ENCODE measurements around the gene HRK. TPM values are rescaled to one million over a fixed set of nuclear protein-coding genes. Genes with fewer than 3 reads are reported as not detected.

The HRK gene
- total RNA-seq, 1 experiment from 2014 or later = 2.6 TPM

DNA sequence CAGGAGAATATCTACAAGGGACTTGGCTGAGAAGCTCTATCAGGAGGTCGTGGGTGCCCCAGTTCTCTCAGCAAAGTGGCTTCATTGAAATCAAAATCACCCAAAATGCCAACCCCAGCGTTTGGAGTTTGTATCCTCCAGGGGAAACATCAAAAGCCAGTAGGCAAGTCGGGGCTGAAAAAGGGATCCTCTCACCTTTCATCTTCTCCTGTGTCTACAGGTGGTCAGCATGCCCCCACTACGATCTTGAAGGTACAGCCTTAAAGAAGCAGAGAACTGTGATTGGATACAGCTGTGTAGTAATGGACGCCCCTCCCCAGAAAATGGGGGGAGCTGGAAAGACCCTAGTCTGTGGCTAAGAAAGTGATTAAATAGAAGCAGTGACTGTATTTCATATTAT is 22.2 kb downstream of the HRK start:
- Histone ChIP-seq H2AK5ac (ENCODE audit: insufficient read length, low read length) (no peak overlapping the region), H3K23ac (ENCODE audit: insufficient read length, low read depth, low read length) (no peak overlapping the region), H3K4me1 (ENCODE audit: insufficient read depth, low read length) (no peaks in the 10 kb centered on the region), H3K9me3 (ENCODE audit: control insufficient read depth, low read depth, low read length) (no peaks in the 10 kb centered on the region), H4K20me1 (ENCODE audit: control insufficient read depth, insufficient read depth, insufficient read length) (no peaks in the 10 kb centered on the region), H3T11ph (ENCODE audit: low read length) (no peak overlapping the region), H2BK12ac (ENCODE audit: insufficient read length, low read depth, low read length) (no peak overlapping the region), H4K8ac (replicated peaks; ENCODE audit: insufficient read length, low read depth, low read length) (no peak overlapping the region), H4K91ac (ENCODE audit: insufficient read length, low read depth, low read length) (no peak overlapping the region), H3K23me2 (ENCODE audit: insufficient read length, low read depth, low read length, poor library complexity, severe bottlenecking) (no peaks in the 10 kb centered on the region), H2BK5ac (ENCODE audit: insufficient read length, low read length) (no peak overlapping the region), H2BK120ac (ENCODE audit: low read depth, low read length, poor library complexity, severe bottlenecking) (no peak overlapping the region), H3K18ac (ENCODE audit: insufficient read length, low read depth, low read length) (no peak overlapping the region), H3K56ac (ENCODE audit: insufficient read length, low read depth, low read length) (no peak overlapping the region), H3K4ac (ENCODE audit: low read depth, low read length) (no peak overlapping the region), H3K4me2 (ENCODE audit: insufficient read depth, insufficient read length, low read length) (no peak overlapping the region), H3K14ac (ENCODE audit: insufficient read depth, low read length) (no peak overlapping the region), H3K27me3 (ENCODE audit: insufficient read depth, low read length) (no peaks in the 10 kb centered on the region), H3K9ac (ENCODE audit: extremely low read depth, insufficient read length, low read length) (no peak overlapping the region), H2BK20ac (ENCODE audit: low read depth, low read length, poor library complexity, severe bottlenecking) (no peak overlapping the region), H4K5ac (ENCODE audit: insufficient read length, low read depth, low read length) (no peak overlapping the region), H2BK15ac (ENCODE audit: low read depth, low read length) (no peak overlapping the region), H3K79me2 (ENCODE audit: insufficient read depth, low read length) (no peaks in the 10 kb centered on the region), H2AFZ (ENCODE audit: low read length) (no peak overlapping the region), H3K27ac (ENCODE audit: insufficient read length, low read depth, low read length) (no peak overlapping the region), H3K79me1 (ENCODE audit: insufficient read depth, low read depth, low read length, poor library complexity, severe bottlenecking) (no peaks in the 10 kb centered on the region)
- Mint-ChIP-seq H3K27ac (no peak overlapping the region), H3K9me3 (no peaks in the 10 kb centered on the region), H3K36me3 (ENCODE audit: insufficient read depth in 1 of 3, low read depth in 3 of 3) (no peaks in the 10 kb centered on the region; a peak in 1 of 7 replicates), H3K4me3 (no peak overlapping the region), H3K27me3 (ENCODE audit: low read depth) (peaks cover 2% of the 10 kb centered on the region; the same call in 1 of the 2 replicates), H3K4me1 (peaks cover 9 to 19% of the 10 kb centered on the region in 2 experiments)
- no peak for TF ChIP-seq CTCF (conservative IDR thresholded peaks at IDR 0.05)
- no peak for DNase-seq
- WGBS (ENCODE audit: extremely low coverage, insufficient read length, low lambda C conversion rate) = no CpG with 5 or more reads among the region's 5 CpGs
